Activated CD8-positive, alpha-beta T cell treated with anti-CD3 and anti-CD28 coated beads for 36 hours (primary cell): Measurements from ENCODE around the gene OR2A1. TPM values are rescaled to one million over a fixed set of nuclear protein-coding genes. Genes with fewer than 3 reads are reported as not detected.
"Not testable (repeated sequence)": the region's sequence is repeated elsewhere in the genome, so short reads cannot be mapped to it uniquely, and the experiment has no call there.

Experiments
- ATAC-seq: fragments of 200-7000 bp; cut with Tn5 transposase; one replicate; pipeline ENCODE4 v1.10.0; 2021; ENCODE audit warnings: mild to moderate bottlenecking, moderate library complexity
- CTCF ChIA-PET: fragments of 350-600 bp; sonication (Branson Sonifier 250); formaldehyde crosslinking; loops from one replicate; lab custom pipeline; 2021; ENCODE audit warnings: antibody characterized with exemption; lab: Charles Lee
- POLR2A ChIA-PET: fragments of 350-600 bp; sonication (Branson Sonifier 250); formaldehyde crosslinking; loops from one replicate; lab custom pipeline; 2021; ENCODE audit warnings: antibody characterized with exemption; lab: Charles Lee
- DNase-seq: peaks from one replicate; pipeline ENCODE4 v3.0.0-alpha.2; 2020
- H3K27ac Mint-ChIP-seq: one replicate; pipeline ENCODE4 v1.8.0; 2021; ENCODE audit warnings: mild to moderate bottlenecking, mixed read lengths
- H3K27me3 Mint-ChIP-seq: one replicate; pipeline ENCODE4 v1.8.0; 2021; ENCODE audit warnings: mixed read lengths
- H3K36me3 Mint-ChIP-seq: one replicate; pipeline ENCODE4 v1.8.0; 2021; ENCODE audit warnings: low read depth, mixed read lengths
- H3K4me1 Mint-ChIP-seq: one replicate; pipeline ENCODE4 v1.8.0; 2021; ENCODE audit warnings: low read depth, mixed read lengths
- H3K4me3 Mint-ChIP-seq: one replicate; pipeline ENCODE4 v1.8.0; 2021; ENCODE audit warnings: mild to moderate bottlenecking, moderate library complexity, mixed read lengths
- H3K9me3 Mint-ChIP-seq: one replicate; pipeline ENCODE4 v1.8.0; 2021; ENCODE audit warnings: mixed read lengths
- intact Hi-C: fragments of 100-400 bp; cut with micrococcal nuclease; formaldehyde crosslinking; loops from one replicate; pipeline ENCODE4 v1.10.0; 2022
- total RNA-seq, 2 experiments: library from RNA; stranded (reverse); gene quantifications; one replicate each; pipeline ENCODE4 v1.2.3, GENCODE V29; 2021

The OR2A1 gene
- total RNA-seq, 2 experiments from 2014 or later: not detected

DNA sequence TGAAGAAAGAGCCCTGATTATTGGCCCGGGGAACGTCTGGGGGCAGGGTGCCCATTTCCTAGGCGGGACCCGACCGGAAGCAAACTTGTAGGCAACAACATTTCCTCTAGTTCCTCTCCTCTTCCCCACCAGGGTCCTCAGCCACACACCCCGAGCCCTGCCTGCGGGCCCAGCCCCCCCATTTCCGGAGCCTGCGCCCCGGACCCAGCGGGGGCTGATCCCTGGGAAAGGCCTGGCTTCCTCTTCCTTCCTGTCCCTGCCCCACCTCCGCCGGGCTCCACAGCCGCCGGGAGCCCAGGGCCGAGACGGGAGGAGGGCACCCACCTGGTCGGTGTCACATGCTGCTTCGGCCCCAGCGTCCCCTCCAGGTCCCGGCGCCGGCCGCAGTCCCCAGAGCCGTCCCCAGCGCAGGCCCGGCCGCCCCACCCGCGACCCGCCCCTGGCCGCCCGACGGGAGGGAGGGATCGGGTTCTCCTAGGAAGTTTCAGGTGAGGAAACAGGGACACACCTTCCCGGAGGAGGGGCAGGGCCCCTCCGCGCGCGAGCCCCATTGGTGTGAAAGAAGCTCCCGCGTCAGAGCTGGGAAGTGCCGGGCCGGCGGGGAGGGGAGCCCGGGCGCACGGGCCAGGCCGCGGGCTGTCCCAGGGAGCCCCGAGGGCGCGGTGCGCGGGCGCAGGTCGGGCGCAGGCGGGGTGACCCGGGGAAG lies 18.3 kb upstream of the OR2A1 start:
- CTCF ChIA-PET, DNase-seq, H3K4me1 Mint-ChIP-seq, POLR2A ChIA-PET, H3K36me3 Mint-ChIP-seq, H3K9me3 Mint-ChIP-seq, H3K4me3 Mint-ChIP-seq, intact Hi-C loops, H3K27me3 Mint-ChIP-seq, H3K27ac Mint-ChIP-seq: not testable (repeated sequence)
- ATAC-seq: peak; percentile 77

DNA sequence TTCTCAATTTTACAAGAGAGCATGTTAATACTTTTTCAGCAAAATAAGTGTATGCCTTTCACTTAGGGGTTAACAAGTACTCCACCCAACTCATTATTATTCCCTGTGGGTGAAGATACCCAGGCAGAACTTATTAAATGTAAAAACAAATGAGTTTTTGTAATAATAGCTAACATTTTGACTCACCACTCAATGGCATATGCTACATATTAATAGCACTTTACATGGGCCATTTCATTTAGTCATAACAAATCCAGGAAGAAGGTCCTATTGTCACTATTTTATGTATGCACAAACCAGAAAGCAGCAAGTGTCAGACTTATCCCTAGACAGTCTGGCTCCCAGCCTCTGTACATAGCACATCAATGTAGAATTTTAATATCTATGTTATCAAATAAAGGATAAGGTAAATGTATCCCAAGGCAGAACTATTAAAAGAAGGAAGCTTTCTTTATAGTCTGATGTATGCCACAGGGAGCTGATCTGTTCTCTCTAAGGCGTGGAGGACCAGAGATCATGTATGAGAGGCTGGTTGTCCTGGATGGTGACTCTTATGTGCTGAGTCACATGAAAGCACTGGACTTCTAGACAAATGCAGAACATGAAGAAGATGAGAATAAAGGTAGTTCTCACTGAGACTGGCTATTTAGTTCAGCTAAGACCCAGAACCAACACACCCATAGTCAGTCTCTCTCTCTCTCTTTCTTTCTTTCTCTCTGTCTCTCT lies 9.5 kb upstream of the OR2A1 start:
- intact Hi-C loops, H3K9me3 Mint-ChIP-seq, H3K36me3 Mint-ChIP-seq, H3K4me3 Mint-ChIP-seq, CTCF ChIA-PET, POLR2A ChIA-PET, ATAC-seq, DNase-seq, H3K27ac Mint-ChIP-seq, H3K27me3 Mint-ChIP-seq, H3K4me1 Mint-ChIP-seq: not testable (repeated sequence)

DNA sequence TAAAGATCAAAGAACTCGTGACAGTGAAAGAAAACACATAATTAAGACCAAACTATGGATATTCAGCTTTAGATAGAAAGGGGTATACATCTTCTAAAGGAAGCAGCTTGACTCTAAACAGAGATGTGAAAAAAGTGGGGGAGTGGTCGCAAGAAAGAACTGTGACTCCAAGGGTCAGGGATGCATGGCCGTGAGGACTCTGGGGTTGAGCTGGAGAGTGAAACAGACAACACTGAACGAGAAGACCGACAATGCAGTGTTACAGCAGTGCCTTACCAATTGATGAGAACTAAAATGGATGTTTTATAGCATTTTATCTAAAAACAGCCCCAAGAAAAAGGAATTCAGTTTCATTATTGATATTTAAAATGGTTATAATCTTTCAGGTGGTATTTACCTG lies 8.6 kb upstream of the OR2A1 start:
- H3K4me3 Mint-ChIP-seq, intact Hi-C loops, ATAC-seq, DNase-seq, H3K4me1 Mint-ChIP-seq, POLR2A ChIA-PET, H3K9me3 Mint-ChIP-seq, CTCF ChIA-PET, H3K27me3 Mint-ChIP-seq, H3K36me3 Mint-ChIP-seq, H3K27ac Mint-ChIP-seq: not testable (repeated sequence)

DNA sequence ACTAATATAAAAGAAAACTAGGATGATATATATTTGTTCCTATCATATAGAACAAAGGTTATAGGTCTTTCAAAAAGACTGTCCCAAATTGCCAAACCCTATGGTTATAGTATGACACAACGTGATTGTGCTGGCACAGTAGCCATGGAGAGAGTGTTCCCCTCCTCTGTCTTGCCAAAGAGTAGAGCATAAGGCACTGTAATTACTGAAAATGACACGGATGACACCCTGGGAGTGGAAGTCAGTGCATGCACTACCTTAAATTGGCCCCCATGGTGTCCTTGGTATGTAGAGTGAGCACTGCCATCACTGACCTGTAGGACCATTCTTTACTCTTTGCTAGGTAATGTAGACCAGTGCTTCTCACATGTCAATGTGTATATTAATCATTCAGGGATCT lies 7.1 kb upstream of the OR2A1 start:
- H3K4me1 Mint-ChIP-seq, ATAC-seq, DNase-seq, H3K9me3 Mint-ChIP-seq, H3K27me3 Mint-ChIP-seq, H3K36me3 Mint-ChIP-seq, H3K27ac Mint-ChIP-seq, CTCF ChIA-PET, H3K4me3 Mint-ChIP-seq, intact Hi-C loops, POLR2A ChIA-PET: not testable (repeated sequence)

DNA sequence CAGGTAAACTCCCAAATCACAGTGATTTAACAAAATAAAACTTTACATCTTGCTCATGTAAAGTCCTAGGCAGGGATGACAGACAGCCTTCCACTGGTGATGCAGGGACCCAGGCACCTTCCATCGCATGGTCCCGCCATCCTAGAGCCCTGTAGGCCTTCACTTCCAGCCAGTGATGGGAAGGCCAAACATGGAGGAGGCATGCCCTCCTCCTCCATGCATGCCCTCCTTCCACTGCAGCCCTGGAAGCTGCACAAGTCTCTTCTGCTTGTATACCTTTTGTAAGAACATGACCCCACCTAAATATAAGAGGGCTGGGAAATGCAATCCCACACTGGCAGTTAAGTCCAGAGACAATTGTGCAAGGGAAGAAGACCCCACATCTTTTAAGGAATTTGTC lies 2.5 kb upstream of the OR2A1 start:
- H3K4me1 Mint-ChIP-seq, H3K27ac Mint-ChIP-seq, H3K27me3 Mint-ChIP-seq, H3K36me3 Mint-ChIP-seq, H3K9me3 Mint-ChIP-seq, ATAC-seq, intact Hi-C loops, CTCF ChIA-PET, H3K4me3 Mint-ChIP-seq, POLR2A ChIA-PET, DNase-seq: not testable (repeated sequence)

DNA sequence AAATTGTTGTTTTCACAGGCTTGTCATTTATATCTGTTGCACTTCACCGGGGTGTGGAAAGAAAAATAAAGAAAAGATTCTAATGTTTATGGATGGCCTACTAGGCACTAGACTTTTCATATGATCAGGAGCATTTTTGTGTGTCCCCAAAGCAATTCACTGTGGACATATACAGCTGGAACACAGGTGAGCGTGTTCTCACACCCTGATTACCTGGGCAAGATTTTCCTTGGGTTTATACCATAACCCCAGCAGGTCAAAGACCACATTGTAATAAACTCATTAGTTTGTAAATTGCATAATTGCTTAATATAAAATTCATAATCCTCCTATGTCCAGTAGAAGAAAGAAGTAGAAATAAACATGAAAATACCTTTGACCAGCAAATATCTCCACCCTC lies 1.0 kb upstream of the OR2A1 start:
- ATAC-seq, H3K4me3 Mint-ChIP-seq, H3K27me3 Mint-ChIP-seq, POLR2A ChIA-PET, DNase-seq, intact Hi-C loops, CTCF ChIA-PET, H3K4me1 Mint-ChIP-seq, H3K9me3 Mint-ChIP-seq, H3K27ac Mint-ChIP-seq, H3K36me3 Mint-ChIP-seq: not testable (repeated sequence)

DNA sequence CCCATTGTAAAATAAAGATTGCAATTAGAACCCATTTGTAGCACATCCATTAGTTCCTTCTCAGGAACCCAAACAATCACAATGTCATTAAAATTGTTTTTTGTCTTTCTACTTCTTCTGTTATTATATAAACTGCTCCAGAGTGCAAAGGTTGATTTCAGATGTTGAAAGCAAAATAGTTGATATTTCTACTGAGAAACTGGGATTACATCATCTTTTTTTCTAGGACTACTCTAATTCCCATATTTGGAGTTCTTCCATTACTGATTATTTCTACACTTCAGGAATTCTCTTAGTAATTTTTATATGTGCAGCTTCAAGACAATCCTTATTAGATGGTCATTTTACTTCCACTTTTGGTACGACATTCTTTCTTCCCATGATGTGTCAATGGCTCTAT lies 5.3 kb downstream of the OR2A1 start:
- POLR2A ChIA-PET, ATAC-seq: not testable (repeated sequence)

DNA sequence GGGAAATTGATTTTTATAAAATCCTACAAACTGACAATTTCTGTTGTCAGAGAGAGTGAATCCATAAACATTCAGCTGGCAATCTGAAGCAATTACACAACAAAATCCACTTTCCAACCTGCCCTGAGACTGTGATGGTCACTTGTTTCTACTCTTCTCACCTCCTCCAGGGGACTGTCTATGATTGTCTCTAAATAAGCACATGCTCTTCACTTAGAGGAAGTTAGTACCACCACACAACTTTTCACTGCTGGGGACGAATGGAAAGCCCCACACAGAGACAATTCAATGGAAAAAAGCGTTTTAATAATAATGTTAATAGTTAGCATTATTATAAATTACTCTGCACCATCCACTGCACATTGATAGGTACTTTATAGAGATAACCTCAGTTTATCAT lies 7.3 kb downstream of the OR2A1 start:
- H3K9me3 Mint-ChIP-seq, H3K4me3 Mint-ChIP-seq, CTCF ChIA-PET, H3K27ac Mint-ChIP-seq, H3K27me3 Mint-ChIP-seq, POLR2A ChIA-PET, H3K4me1 Mint-ChIP-seq, intact Hi-C loops, H3K36me3 Mint-ChIP-seq, DNase-seq, ATAC-seq: not testable (repeated sequence)

More for the DNA sequence above, 5.3 kb downstream of the OR2A1 start:
- H3K4me3 Mint-ChIP-seq, H3K36me3 Mint-ChIP-seq, intact Hi-C loops, DNase-seq, H3K4me1 Mint-ChIP-seq, CTCF ChIA-PET, H3K9me3 Mint-ChIP-seq, H3K27ac Mint-ChIP-seq, H3K27me3 Mint-ChIP-seq: not testable (repeated sequence)

DNA sequence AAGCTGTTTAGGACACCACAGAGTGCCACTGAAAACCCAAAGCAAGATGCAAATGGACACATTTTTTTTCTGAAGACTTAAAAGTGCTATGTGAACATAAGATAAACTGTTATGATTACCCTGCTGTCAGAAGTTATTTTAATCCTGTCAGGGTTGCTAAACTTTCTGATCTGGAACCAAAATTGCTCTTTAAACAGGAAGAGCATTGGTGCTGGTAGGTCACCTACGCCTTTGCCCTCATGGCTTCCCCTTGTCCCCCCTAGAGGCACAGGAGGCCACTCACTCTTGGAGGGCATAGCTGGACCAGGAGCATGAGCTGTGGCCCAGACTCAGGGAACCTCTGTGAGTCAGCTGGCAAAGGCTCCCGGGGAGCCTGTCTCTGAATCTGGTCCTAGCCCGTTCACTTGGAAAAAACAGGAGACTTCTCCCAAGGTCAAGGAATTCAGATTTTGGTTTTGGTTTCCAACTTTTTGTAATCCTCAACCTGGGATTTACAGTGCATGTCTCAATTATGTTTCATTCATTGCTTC lies 9.5 kb downstream of the OR2A1 start:
- CTCF ChIA-PET, POLR2A ChIA-PET, intact Hi-C loops, DNase-seq, ATAC-seq, H3K36me3 Mint-ChIP-seq, H3K4me1 Mint-ChIP-seq, H3K27ac Mint-ChIP-seq, H3K9me3 Mint-ChIP-seq, H3K27me3 Mint-ChIP-seq, H3K4me3 Mint-ChIP-seq: not testable (repeated sequence)

DNA sequence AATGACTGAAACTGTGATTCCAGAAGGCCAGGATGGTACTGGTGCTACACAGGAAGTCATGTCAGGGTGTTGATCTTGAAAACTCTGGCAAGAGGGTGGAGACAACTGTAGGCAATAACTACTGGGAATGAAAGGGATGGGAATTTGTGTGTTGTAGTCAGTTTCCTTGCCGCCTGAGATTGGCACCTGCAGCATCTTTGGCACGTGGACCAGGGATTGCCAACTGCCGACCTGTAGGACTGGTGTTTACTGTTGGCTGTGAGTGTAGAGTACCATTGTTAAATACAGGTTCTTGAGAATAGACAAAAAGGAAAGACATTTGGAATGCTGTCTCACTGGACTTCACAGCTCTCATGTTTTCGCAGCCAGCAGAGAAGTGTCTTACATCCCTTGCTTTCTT lies 11.1 kb downstream of the OR2A1 start:
- H3K27me3 Mint-ChIP-seq, ATAC-seq, H3K9me3 Mint-ChIP-seq, intact Hi-C loops, H3K27ac Mint-ChIP-seq, CTCF ChIA-PET, H3K4me1 Mint-ChIP-seq, POLR2A ChIA-PET, H3K36me3 Mint-ChIP-seq, H3K4me3 Mint-ChIP-seq, DNase-seq: not testable (repeated sequence)

DNA sequence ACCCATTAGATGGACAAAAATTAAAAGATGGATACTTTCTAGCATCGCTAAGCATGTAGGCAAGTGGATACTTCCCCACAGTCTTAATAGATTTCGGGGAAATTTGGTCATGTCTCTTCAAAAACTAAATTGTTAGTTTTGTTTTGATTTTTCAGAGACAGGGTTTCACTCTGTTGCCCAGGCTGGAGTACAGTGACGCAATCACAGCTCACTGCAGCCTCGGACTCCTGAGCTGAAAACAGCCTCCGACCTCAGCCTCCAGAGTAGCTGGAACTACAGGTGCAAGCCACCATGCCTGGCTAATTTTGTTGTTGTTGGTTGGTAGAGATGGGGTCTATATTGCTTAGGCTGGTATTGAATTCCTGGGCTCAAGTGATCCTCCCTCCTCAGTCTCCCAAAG lies 13.6 kb downstream of the OR2A1 start:
- H3K27me3 Mint-ChIP-seq, H3K4me3 Mint-ChIP-seq, intact Hi-C loops, H3K36me3 Mint-ChIP-seq, H3K9me3 Mint-ChIP-seq, ATAC-seq, CTCF ChIA-PET, POLR2A ChIA-PET, DNase-seq, H3K4me1 Mint-ChIP-seq, H3K27ac Mint-ChIP-seq: not testable (repeated sequence)

DNA sequence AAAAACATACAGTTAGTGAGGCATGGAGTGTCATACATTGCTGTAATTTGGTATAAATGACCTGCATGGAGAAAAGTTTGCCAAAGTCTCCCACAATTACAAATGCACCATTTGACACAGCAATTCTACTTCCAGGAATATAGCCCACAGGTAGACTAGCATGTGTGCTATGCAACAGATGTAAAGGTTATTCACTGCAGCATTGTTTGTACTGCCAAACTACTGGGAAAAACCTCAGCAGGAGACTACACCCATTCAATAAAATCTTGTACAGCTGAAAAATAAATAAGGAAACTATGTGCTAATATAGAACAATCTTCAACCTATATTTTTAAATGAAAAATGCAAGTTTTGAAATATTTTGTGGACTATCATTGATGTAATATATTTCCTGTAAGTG lies 17.8 kb downstream of the OR2A1 start:
- DNase-seq, H3K36me3 Mint-ChIP-seq, H3K27ac Mint-ChIP-seq, H3K4me3 Mint-ChIP-seq, intact Hi-C loops, POLR2A ChIA-PET, H3K9me3 Mint-ChIP-seq, H3K4me1 Mint-ChIP-seq, CTCF ChIA-PET, H3K27me3 Mint-ChIP-seq, ATAC-seq: not testable (repeated sequence)
